Hepatocyte (in vitro differentiated cells): Measurements from ENCODE around the gene TMEM223.

Experiments used
- EZH2 ChIP-seq: fragments of 200-600 bp; sonication (generic); IDR thresholded peaks from 2 replicates; pipeline ENCODE4 v1.6.1; 2016; ENCODE audit warnings: antibody characterized with exemption, mild to moderate bottlenecking, borderline replicate concordance
- TF ChIP-seq, protein P1 (sequence below): fragments of 200-600 bp; sonication (generic); IDR thresholded peaks from 2 replicates; pipeline ENCODE4 v1.5.1; 2016; ENCODE audit warnings: antibody characterized with exemption, mild to moderate bottlenecking; ENCODE audit not compliant: poor library complexity

DNA sequence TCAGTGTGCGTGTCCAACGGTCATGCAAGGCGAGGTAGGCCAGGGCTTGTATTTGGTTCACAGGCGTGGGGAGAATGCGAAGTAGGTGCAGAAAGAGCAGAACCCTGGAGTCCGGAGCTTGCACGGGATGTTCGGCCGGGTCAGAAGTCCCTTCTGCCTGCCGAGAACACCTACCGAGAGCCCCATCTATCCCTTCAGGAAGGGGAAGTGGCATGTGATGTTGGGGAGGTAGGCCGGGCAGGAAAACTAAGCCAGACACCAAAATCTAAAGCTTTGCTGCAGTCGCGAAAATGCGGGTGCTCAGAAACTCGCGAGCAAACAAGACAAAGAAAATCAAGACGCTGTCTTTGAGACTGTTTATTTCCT lies 21.0 kb downstream of the TMEM223 start:
- TF ChIP-seq, protein P1, sequence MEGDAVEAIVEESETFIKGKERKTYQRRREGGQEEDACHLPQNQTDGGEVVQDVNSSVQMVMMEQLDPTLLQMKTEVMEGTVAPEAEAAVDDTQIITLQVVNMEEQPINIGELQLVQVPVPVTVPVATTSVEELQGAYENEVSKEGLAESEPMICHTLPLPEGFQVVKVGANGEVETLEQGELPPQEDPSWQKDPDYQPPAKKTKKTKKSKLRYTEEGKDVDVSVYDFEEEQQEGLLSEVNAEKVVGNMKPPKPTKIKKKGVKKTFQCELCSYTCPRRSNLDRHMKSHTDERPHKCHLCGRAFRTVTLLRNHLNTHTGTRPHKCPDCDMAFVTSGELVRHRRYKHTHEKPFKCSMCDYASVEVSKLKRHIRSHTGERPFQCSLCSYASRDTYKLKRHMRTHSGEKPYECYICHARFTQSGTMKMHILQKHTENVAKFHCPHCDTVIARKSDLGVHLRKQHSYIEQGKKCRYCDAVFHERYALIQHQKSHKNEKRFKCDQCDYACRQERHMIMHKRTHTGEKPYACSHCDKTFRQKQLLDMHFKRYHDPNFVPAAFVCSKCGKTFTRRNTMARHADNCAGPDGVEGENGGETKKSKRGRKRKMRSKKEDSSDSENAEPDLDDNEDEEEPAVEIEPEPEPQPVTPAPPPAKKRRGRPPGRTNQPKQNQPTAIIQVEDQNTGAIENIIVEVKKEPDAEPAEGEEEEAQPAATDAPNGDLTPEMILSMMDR = no peak
- TF ChIP-seq EZH2 = no peak
